PFSK-1 (cell line): ENCODE data around the gene DCAF17.

ENCODE experiments used
- FOXP2 ChIP-seq: optimal IDR thresholded peaks from 2 replicates; pipeline ENCODE3; 2011; ENCODE audit warnings: borderline replicate concordance, control low read depth, inconsistent platforms; ENCODE audit not compliant: insufficient read depth; ENCODE audit errors: extremely low read length, extremely low read depth
- POLR2AphosphoS5 ChIP-seq: IDR thresholded peaks from 2 replicates; pipeline ENCODE4 v1.6.1; 2012; ENCODE audit warnings: low read depth, mild to moderate bottlenecking, control low read depth, low read length, moderate library complexity
- SIN3A ChIP-seq: IDR thresholded peaks from 2 replicates; pipeline ENCODE4 v1.6.1; 2012; ENCODE audit warnings: mild to moderate bottlenecking, low read length, moderate library complexity, borderline replicate concordance; ENCODE audit not compliant: insufficient read depth
- TAF1 ChIP-seq: IDR thresholded peaks from 2 replicates; pipeline ENCODE4 v1.6.1; 2012; ENCODE audit warnings: low read length, control low read depth, borderline replicate concordance; ENCODE audit not compliant: insufficient read depth
- TF ChIP-seq, protein P1 (sequence below), 2 experiments: IDR thresholded peaks; 2 replicates each; pipeline versions ENCODE4 v1.6.1 to v1.8.0; 2011 to 2012; ENCODE audit warnings: low read depth in 2 of 2, low read length in 2 of 2, control low read depth in 1 of 2, inconsistent platforms in 1 of 2, mild to moderate bottlenecking in 1 of 2, moderate library complexity in 1 of 2; ENCODE audit not compliant: insufficient read depth in 1 of 2

Gene DCAF17

DNA sequence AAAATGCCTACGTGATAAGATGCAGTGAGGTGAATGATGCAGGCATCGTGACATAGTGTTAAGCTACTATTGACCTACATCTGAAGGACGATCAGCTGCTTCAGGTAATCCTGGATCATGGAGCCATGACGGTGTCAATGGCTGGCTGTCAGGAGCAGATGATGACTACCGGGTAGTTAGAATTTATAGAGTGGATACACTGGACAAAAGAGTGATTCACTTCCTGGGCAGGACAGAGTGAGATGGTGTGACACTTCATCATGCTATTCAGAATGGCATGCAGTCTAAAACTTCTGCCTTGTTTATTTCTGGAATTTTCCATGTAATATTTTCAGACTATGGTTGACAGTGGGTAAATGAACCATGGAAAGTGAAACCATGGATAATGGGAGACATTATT is 29.8 kb upstream of the DCAF17 start:
- TF ChIP-seq, protein P1, sequence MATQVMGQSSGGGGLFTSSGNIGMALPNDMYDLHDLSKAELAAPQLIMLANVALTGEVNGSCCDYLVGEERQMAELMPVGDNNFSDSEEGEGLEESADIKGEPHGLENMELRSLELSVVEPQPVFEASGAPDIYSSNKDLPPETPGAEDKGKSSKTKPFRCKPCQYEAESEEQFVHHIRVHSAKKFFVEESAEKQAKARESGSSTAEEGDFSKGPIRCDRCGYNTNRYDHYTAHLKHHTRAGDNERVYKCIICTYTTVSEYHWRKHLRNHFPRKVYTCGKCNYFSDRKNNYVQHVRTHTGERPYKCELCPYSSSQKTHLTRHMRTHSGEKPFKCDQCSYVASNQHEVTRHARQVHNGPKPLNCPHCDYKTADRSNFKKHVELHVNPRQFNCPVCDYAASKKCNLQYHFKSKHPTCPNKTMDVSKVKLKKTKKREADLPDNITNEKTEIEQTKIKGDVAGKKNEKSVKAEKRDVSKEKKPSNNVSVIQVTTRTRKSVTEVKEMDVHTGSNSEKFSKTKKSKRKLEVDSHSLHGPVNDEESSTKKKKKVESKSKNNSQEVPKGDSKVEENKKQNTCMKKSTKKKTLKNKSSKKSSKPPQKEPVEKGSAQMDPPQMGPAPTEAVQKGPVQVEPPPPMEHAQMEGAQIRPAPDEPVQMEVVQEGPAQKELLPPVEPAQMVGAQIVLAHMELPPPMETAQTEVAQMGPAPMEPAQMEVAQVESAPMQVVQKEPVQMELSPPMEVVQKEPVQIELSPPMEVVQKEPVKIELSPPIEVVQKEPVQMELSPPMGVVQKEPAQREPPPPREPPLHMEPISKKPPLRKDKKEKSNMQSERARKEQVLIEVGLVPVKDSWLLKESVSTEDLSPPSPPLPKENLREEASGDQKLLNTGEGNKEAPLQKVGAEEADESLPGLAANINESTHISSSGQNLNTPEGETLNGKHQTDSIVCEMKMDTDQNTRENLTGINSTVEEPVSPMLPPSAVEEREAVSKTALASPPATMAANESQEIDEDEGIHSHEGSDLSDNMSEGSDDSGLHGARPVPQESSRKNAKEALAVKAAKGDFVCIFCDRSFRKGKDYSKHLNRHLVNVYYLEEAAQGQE (IDR thresholded peaks at IDR 0.05; ENCODE audit: insufficient read depth in 1 of 2, low read depth in 2 of 2, low read length in 2 of 2): no peak
- TF ChIP-seq TAF1: no peak
- TF ChIP-seq SIN3A: no peak
- TF ChIP-seq POLR2AphosphoS5: no peak
- no peak for TF ChIP-seq FOXP2

DNA sequence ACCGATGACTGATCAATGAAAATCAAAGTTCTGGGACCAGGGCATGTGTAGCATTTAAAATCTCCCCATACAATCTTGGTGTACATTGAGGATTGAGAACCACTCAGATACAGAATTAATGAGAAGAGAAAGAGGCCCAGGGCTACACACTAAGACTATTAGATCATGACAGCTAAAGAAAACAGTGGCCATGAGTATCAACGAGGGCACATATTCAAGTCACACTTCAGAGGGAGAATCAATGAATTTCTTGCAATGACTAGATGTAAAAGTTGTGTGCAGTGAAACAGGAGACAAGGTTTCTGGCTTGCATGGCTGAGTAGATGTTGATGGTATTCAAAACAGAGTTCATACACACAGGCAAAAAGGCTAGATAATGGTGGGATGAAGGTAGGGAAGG is 29.3 kb upstream of the DCAF17 start:
- TF ChIP-seq TAF1: no peak
- TF ChIP-seq, protein P1 (IDR thresholded peaks at IDR 0.05; ENCODE audit: insufficient read depth in 1 of 2, low read depth in 2 of 2, low read length in 2 of 2): no peak
- TF ChIP-seq FOXP2: no peak

DNA sequence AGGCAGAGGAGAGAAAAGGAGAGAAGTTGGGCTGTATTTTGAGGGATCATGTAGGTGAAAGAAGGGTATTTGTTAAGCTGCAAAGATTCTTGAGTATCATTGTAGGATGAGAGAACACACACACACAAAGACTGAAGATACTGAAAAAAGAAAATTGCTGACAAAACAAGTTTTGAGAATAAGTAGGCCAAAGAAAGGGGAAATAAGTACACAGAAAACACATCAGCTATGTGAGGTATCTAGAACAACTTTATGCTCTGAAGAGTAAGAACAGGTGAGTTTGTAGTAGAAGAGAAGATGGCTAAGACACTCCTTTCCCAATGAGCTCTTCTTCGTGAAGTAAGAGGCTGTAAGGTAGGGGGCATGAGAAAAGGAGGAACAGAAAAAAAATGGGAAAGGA is 28.5 kb upstream of the DCAF17 start:
- TF ChIP-seq, protein P1 (IDR thresholded peaks at IDR 0.05; ENCODE audit: insufficient read depth in 1 of 2, low read depth in 2 of 2, low read length in 2 of 2): no peak
- no peak for TF ChIP-seq FOXP2
- TF ChIP-seq POLR2AphosphoS5: no peak
- no peak for TF ChIP-seq SIN3A
- TF ChIP-seq TAF1: no peak

DNA sequence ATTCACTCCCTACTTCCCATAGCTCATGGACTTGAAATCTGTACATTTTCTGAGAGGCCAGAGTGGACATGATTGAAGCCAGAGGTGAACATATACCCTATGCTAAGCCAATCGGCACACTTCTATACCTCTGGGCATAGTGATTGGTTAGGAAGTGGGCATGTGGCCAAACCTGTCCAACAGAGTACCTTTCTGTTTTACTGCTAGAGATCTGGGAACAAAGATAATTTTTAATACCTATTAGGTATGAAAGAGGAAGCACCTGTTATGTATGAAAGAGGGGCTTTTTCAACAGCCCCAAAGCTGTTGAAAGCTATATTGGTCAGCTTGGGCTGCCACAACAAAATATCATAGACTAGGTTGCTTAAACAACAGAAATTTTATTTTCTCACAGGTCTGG is 28.0 kb upstream of the DCAF17 start:
- TF ChIP-seq FOXP2 (no peak), SIN3A (no peak)

DNA sequence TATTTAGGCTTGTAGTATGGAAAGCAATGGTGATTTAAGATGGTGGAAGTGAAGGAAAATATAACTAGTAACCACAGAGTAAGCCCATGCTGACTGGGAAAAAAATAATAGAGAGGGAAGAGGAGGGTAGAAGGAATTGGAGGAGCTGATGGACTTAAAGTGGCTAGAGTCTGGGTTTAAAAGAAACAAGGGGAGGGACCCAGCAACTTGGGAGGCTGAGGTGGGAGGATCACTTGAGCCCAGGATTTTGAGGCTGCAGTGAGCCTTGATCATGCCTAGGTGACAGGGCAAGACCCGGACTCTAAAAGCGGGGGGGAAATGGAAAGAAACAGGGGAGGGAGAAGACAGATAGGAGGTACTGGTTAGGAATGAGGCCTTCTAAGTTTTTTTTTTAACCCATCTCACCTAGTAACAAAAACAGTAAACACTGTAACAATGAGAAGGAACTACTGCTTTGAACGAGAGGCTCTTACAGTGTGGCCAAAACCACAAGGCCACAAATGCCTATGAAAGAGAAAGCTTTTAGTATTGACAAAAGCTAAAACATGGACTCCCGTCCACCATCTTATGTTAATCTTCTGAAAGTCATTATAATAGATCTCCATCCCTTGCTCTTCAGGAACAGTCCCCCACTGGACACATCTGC is 26.9 kb upstream of the DCAF17 start:
- no peak for TF ChIP-seq FOXP2
- TF ChIP-seq POLR2AphosphoS5: no peak
- no peak for TF ChIP-seq SIN3A
- TF ChIP-seq, protein P1 (IDR thresholded peaks at IDR 0.05; ENCODE audit: insufficient read depth in 1 of 2, low read depth in 2 of 2, low read length in 2 of 2): no peak
- TF ChIP-seq TAF1: no peak
